NCI-H2227 treated with DMSO at 0.1 percent for 48 hours (cell line): ENCODE results near the gene YPEL5.

ENCODE experiments used
- DNase-seq: peaks from one replicate; lab custom pipeline; 2025; lab: John Stamatoyannopoulos, UW

The YPEL5 gene

DNA sequence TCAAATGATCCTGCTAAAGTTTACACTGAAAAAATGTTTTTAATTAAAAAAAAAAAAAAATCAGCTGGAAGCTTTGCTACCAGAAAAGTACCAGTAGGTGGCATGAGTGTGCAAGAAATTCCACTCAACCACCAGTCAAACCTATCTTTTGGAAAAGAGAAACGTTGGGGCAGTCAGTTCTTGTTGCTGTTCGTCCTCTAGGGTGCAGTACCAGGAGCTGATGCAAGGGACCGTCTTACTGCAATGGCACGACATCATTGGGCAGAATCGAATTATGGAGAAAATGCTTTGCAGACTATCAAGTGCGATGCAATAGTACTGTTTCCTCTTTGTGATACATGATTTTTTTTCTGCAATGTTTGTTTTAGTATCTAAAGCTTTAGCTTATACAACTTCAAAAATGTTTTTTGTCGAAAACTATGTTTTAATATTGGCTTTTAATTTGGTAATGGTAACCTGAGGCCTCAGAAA lies 18.3 kb downstream of the YPEL5 start:
- DNase-seq: peak; percentile 89

GRCh38 chr2:30165617-30166016 lies 18.8 kb downstream of the YPEL5 start:
- no peak for DNase-seq

GRCh38 chr2:30172627-30173026 lies 25.8 kb downstream of the YPEL5 start:
- DNase-seq: no peak

GRCh38 chr2:30177440-30177839 lies 30.6 kb downstream of the YPEL5 start:
- no peak for DNase-seq

DNA sequence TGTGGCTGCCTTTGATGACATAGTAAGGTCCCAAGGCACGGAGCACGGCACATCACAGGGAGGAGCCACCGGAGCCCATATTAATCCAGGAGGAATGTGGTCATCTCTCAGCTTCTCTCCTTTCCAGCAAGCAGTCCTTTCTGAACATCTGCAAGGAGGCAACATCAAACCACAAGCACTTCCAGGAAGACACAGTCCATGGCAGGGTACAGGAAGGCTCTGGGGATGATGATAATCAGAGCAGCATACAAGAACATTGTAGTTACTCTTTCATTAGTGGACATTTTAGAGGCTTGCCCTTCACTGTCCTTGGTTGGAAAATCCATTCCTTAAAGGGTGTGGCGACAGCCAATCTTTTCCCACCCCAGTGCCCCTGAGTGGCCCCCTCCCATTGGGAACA lies 31.1 kb downstream of the YPEL5 start:
- DNase-seq: no peak

DNA sequence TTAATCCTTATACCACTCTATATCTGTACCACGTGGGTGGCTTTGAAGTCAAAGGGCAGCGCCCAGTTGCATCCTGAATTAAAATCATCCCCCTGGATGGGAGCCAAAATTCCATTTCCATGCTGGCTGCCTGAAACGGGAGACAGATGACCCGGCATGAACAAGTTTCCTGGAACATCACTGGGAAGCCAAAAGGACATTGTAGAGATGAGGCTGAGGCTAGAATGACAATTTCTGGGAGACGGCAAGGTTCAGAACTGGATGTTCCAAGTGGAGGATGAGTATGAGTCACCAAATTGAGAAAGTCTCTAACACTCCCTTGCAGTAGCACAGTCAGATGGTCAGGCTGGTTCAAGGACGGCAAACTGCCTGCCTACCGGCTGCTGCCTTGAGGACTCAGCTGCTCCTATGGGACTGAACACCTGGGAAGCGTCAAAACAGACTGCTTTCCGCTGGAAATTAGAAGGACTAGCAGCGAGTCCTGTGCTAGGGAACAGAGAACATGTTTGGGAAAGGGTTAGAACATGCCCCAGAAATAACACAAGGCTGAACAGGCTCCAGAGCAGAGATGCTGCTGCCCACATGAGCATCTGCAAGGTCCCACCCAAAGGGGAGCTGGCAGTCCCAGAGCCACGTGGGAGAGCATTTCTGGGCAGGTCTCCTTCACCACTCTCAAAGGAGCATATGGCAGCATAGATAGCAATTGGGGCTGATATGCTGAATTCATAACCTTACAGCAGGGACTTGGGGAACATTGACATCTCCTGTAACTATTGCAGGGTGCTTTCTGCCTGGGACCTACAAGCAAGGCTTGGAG lies 32.0 kb downstream of the YPEL5 start:
- no peak for DNase-seq

- no peak for DNase-seq
Measured at GRCh38 chr2:30179536-30179935, 32.7 kb downstream of the YPEL5 start.

- no peak for DNase-seq
Measured at GRCh38 chr2:30180226-30180625, 33.4 kb downstream of the YPEL5 start.

DNA sequence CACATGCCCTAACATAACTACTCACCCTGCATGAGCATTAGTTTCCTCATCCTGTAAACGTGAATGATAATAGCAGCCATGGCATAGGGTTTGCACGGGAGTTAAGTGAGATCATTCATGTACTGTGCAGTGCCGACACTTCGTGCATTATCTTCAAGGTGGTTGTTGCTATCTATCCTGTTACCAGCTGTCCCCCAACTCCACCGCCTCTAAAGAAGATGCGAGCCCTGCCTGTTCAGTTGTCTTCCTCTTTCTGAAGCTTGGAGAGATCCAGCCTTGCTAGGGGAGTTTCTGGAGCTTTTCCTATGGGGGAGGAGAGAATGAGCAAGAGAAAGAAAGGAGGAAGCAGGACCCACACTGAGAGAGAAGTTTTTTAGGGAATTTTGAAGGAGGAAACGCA lies 34.4 kb downstream of the YPEL5 start:
- DNase-seq: no peak

- DNase-seq: no peak
Measured at GRCh38 chr2:30184035-30184434, 37.2 kb downstream of the YPEL5 start.

DNA sequence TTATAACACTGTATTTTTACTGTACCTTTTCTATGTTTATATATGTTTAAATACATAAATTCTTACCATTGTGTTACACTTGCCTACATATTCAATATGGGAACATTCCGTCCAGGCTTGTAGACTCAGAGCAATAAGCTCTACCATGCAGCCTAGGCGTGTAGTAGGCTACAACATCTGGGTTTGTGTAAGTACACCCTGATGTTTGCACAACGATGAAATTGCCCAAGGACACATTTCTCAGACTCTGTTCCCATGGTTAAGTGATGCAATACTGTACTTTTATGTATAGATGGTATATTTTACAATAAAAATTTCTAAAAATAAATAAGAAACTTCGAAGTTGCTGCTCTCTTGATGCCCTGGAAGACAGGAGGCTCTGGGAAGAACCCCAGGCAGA lies 38.4 kb downstream of the YPEL5 start:
- DNase-seq: no peak

- DNase-seq: no peak
Measured at GRCh38 chr2:30188292-30188691, 41.5 kb downstream of the YPEL5 start.

GRCh38 chr2:30190637-30191036 lies 43.8 kb downstream of the YPEL5 start:
- DNase-seq: no peak

DNA sequence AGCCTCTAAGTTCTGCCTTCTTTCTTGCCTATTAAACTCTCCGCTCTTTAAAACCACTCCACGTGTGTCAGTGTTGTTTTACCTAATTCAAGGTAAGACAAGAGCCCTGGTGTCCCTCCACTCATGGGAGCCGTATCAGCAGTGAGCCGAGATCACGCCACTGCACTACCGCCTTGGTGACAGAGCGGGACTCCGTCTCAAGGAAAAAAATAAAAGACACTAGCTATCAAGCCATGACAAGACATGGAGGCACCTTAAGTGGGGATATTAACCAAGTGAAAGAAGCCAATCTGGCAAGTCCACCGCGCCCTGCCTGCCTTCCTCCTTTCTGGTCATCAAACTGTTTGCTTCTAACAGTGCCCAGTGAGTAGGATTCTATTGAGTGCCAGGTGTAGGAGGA lies 44.3 kb downstream of the YPEL5 start:
- no peak for DNase-seq

- no peak for DNase-seq
Measured at GRCh38 chr2:30191819-30192271, 45.0 kb downstream of the YPEL5 start.

DNA sequence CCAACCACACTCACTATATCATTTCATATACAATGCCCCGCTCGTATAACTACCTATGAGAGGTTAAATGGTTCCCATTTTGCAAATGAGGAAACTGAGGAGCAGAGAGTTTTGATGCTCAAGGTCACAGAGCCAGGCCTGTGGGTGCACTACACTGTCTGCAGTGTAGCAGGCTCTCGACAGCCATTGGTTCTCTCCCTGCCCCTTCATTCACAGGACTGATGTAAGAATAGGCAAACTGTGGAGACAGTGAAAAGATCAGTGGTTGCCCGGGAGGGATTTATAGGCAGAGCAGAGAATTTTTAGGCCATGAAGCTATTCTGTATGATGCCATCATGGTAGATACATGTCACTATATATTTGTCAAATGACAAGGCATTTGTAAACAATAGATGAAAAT lies 45.5 kb downstream of the YPEL5 start:
- DNase-seq: no peak

DNA sequence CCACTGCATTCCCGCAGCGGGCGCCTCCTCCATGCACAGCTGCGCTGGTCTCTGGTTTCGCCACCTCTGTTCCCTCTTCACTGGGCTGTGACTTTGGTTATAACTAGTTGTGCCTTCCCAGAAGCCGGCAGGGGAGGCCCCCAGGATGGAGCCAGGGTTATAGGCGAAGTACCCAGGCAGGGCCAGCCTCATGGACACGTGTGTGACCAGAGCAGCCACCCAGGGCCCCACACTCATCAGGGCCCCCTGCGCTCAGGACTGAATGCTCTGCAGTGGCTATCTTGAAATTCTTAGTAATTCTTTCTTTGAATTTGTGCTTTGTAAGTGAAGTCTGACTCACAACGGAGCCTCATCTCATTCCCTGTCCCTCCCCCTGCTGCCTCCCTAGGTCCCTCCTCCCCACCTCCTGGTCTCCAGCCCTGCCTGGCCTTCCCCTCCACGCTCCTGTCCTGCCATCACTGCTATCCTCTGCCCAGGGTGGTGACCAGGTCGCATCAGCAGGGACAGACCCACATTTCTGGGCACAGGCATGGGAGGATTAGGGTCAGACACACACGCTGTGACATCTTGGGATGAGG lies 46.4 kb downstream of the YPEL5 start:
- no peak for DNase-seq

DNA sequence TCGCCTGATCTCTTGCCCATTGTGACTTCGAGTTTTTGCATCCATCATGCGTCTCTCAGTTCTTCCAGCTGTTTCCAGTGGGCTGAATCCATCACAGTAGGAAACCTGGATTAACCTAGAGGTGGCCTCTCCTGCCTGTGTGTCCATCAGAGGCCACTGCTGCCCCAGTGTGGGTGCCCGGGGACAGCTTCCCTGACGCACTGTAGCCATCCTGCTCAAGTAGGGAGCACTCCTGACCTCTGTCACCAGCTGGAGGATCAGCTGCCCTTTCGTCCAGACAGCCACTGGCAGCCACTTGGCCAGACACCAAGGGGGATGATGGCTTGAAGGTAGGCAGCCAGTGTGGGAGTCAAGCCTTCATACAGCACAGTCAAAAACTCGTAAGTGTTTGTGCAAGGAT lies 47.6 kb downstream of the YPEL5 start:
- DNase-seq: no peak

DNA sequence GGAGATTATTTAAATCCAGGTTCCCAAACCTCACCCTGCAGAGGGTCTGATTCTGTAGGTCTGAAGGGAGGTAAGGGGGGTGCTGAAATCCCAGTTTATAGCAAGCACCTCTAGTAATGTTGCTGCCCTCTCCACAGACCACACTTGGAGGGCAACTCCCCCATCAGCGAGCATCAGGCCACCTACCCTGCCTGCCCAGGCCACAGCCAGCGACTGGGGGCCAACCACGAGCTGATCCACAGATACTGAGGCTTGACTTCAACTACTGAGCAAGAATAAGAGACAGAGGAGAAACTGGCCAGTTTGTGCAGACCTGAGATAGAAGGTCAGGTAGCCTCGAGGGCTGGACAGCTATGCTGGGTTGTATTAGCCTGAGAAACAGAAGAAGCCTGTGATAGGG lies 48.2 kb downstream of the YPEL5 start:
- DNase-seq: no peak

DNA sequence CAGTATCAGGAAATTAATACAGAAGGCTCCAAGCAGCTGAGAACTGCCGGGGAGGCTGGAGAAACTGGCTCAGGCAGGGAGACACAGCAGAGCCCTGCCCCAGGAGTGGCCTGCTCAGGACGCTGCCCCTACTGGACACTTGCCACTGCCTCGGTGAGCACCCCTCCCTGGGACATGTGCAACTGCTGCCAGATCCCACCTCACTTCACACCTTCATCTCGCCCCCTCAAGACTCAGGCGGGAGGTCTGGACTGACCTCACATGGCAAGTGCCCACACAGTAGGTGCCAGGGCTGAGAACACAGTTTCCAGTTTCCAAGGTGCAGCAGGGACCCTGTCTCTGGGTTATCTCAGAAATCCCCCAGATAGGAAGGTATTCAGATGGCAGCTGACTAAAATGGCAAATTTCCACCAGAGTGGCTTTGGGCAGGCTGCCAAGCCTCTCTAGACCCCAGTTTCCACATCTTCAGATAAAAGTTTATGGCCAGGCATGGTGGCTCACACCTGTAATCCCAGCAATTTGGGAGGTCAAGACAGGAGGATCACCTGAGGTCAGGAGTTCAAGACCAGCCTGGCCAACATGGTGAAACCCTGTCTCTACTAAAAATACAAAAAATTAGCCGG lies 50.9 kb downstream of the YPEL5 start:
- no peak for DNase-seq

DNA sequence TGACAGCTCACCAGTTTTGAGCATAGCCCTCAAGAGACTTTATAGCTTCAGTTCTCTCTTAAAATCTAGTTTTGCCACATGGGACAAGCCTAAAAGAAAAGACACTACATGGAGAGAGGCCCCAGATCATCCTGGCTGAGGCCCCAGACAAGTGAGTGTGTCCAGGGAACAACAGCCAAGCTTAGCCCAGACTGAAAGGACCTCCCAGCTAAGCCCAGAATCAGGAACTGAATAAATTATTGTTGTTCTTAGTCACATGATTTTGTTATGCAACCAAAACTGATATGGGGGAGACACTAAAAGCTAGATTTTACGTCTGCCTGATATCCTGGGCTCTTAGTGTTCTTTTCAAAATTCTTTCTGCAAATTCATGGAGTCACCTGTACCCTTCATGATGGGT lies 55.2 kb downstream of the YPEL5 start:
- DNase-seq: no peak

GRCh38 chr2:30203156-30203555 lies 56.3 kb downstream of the YPEL5 start:
- DNase-seq: no peak

- no peak for DNase-seq
Measured at GRCh38 chr2:30204281-30204680, 57.5 kb downstream of the YPEL5 start.
